ENCODE data around the gene SMO.
A peak's percentile ranks its signal among the peaks of the same experiment; 100 is the strongest.
"Not testable (repeated sequence)": the region's sequence is repeated elsewhere in the genome, so short reads cannot be mapped to it uniquely, and the experiment has no call there.

Gene SMO

DNA sequence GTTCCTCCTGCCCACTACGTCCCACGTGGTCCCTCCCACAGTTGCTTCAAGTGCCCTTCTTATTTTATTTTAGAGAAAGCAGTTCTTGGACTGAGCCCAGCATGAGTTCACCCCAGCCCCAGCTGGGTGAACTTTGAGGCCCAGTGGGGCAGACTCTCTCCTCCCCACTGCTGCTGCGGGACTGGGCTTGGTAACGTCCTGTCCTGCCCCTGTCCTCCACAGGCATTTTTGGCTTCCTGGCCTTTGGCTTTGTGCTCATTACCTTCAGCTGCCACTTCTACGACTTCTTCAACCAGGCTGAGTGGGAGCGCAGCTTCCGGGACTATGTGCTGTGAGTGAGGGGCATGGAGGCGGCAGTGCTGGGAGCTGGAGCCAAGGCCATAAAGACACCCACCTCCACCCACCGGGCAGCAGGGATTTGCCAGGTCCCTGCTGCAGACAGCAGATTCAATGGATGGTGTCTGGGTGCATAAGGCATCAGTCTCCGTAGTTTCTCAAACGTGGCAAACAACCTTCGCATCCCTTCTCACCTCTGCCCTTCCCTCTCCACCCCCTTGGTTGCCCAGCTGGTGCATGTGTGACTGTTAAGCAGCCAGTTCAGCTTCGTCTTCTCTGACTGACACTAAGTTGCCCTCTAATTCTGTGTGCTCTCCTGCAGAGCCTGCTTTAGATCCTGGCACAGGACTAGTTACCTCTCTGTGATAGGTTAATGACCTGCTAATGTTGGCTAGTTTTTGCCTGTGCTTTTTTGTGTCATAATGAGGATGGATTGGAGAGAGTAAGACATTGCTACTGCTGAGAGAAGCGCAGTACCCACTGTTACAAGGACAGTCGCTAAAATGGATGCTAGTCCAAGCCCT lies 20.9 kb downstream of the SMO start:
- TF ChIP-seq, protein P1, sequence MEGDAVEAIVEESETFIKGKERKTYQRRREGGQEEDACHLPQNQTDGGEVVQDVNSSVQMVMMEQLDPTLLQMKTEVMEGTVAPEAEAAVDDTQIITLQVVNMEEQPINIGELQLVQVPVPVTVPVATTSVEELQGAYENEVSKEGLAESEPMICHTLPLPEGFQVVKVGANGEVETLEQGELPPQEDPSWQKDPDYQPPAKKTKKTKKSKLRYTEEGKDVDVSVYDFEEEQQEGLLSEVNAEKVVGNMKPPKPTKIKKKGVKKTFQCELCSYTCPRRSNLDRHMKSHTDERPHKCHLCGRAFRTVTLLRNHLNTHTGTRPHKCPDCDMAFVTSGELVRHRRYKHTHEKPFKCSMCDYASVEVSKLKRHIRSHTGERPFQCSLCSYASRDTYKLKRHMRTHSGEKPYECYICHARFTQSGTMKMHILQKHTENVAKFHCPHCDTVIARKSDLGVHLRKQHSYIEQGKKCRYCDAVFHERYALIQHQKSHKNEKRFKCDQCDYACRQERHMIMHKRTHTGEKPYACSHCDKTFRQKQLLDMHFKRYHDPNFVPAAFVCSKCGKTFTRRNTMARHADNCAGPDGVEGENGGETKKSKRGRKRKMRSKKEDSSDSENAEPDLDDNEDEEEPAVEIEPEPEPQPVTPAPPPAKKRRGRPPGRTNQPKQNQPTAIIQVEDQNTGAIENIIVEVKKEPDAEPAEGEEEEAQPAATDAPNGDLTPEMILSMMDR (IDR thresholded peaks at IDR 0.05; ENCODE audit: borderline replicate concordance, insufficient read depth, low read depth, low read length) = no peak
- no peak overlapping the region for H3K4me3 ChIP-seq (ENCODE audit: low read depth, low read length)

DNA sequence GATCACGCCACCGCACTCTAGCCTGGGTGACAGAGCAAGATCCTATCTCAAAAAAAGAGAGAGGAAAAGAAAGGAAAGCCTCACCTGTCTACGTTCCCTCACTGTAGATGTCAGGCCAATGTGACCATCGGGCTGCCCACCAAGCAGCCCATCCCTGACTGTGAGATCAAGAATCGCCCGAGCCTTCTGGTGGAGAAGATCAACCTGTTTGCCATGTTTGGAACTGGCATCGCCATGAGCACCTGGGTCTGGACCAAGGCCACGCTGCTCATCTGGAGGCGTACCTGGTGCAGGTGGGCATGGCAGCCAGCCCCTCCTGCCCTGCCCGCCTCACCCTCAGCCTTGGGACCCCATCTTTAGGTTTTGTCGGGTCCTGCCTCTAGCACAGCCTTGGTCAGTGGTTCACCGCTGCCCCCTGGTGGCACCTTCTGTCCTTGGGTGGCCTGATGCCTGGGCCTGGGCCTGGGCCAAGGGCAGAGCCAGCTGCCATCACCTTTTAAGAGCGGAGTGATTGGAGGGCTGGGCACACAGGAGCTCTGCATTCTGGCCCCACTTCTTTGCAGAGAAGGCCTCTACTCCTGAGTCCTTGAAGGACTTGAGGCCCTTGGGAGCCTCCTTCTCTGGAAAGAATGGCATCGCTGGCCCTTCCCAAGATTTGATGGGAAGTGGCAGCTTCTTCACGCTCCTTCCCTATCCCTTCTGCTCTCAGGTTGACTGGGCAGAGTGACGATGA lies 22.0 kb downstream of the SMO start:
- TF ChIP-seq, protein P1 (IDR thresholded peaks at IDR 0.05; ENCODE audit: borderline replicate concordance, insufficient read depth, low read depth, low read length) = peak; percentile 88
- H3K4me3 ChIP-seq (ENCODE audit: low read depth, low read length) = no peak overlapping the region

DNA sequence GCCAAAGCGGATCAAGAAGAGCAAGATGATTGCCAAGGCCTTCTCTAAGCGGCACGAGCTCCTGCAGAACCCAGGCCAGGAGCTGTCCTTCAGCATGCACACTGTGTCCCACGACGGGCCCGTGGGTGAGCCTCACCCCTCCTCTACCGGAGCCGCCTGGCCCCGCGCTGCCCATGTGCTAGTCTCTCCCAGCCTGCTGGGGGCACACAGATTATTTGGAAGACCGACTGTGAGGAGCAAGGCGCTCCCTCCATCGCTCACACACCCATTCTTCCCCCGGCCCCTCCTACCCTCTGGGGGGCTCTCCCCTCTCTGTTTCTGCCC lies 22.5 kb downstream of the SMO start:
- H3K4me3 ChIP-seq (ENCODE audit: low read depth, low read length) = no peak overlapping the region
- TF ChIP-seq, protein P1 (IDR thresholded peaks at IDR 0.05; ENCODE audit: borderline replicate concordance, insufficient read depth, low read depth, low read length) = no peak

DNA sequence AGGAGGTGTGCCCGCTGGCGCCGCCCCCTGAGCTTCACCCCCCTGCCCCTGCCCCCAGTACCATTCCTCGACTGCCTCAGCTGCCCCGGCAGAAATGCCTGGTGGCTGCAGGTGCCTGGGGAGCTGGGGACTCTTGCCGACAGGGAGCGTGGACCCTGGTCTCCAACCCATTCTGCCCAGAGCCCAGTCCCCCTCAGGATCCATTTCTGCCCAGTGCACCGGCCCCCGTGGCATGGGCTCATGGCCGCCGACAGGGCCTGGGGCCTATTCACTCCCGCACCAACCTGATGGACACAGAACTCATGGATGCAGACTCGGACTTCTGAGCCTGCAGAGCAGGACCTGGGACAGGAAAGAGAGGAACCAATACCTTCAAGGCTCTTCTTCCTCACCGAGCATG lies 23.7 kb downstream of the SMO start:
- no peak overlapping the region for H3K4me3 ChIP-seq (ENCODE audit: low read depth, low read length)
- TF ChIP-seq, protein P1 (IDR thresholded peaks at IDR 0.05; ENCODE audit: borderline replicate concordance, insufficient read depth, low read depth, low read length) = no peak

DNA sequence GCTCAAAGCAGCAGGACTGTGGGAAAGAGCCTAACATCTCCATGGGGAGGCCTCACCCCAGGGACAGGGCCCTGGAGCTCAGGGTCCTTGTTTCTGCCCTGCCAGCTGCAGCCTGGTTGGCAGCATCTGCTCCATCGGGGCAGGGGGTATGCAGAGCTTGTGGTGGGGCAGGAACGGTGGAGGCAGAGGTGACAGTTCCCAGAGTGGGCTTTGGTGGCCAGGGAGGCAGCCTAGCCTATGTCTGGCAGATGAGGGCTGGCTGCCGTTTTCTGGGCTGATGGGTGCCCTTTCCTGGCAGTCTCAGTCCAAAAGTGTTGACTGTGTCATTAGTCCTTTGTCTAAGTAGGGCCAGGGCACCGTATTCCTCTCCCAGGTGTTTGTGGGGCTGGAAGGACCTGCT lies 24.2 kb downstream of the SMO start:
- TF ChIP-seq, protein P1 (IDR thresholded peaks at IDR 0.05; ENCODE audit: borderline replicate concordance, insufficient read depth, low read depth, low read length) = no peak

DNA sequence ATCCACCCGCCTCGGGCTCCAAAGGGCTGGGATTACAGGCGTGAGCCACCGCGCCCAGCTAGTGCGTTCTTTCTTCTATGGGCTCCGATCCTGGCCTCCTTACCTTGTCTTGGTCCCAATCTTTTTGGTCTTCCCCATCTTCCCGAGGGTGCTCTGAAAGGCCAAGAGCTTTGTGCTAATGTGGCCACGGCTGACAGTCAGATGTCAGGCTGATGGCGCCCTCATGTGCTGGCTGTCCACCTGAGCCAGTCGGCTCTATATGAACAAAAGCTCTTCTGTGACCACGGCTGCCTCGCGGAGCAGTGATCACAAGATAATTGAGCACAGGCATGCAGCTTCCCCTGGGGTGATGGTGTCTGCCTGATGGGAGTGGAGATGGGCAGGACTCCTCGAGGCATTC lies 25.4 kb downstream of the SMO start:
- TF ChIP-seq, protein P1 (IDR thresholded peaks at IDR 0.05; ENCODE audit: borderline replicate concordance, insufficient read depth, low read depth, low read length) = peak; percentile 39; the same call in 1 of the 2 replicates
- H3K4me3 ChIP-seq (ENCODE audit: low read depth, low read length) = no peak overlapping the region

More for the DNA sequence above, 24.2 kb downstream of the SMO start:
- no peak overlapping the region for H3K4me3 ChIP-seq (ENCODE audit: low read depth, low read length)

DNA sequence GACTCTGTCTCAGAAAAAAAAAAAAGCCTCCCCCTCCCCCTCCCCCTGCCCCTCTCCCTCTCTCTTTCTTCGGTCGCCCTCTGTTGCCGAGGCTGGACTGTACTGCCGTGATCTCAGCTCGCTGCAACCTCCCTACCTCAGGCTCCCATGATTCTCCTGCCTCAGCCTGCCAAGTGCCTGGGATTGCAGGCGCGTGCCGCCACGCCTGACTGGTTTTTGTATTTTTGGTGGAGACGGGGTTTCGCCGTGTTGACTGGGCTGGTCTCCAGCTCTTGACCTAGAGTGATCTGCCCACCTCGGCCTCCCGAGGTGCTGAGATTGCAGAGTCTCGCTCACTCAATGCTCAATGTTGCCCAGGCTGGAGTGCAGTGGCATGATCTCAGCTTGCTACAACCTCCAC lies 27.3 kb downstream of the SMO start:
- H3K4me3 ChIP-seq (ENCODE audit: low read depth, low read length) = not testable (repeated sequence)

DNA sequence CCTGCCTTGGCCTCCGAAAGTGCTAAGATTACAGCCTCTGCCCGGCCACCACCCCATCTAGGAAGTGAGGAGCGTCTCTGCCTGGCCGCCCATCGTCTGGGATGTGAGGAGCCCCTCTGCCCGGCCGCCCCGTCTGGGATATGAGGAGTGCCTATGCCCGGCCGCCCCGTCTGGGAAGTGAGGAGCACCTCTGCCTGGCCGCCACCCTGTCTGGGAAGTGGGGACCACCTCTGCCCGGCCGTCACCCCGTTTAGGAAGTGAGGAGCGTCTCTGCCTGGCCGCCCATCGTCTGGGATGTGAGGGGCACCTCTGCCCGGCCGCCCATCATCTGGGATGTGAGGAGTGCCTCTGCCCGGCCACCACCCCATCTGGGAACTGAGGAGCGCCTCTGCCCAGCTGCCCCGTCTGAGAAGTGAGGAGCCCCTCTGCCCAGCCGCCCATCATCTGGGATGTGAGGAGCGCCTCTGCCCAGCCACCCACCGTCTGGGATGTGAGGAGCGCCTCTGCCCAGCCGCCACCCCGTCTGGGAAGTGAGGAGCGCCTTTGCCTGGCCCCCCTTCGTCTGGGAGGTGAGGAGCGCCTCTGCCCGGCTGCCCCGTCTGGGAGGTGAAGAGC lies 27.8 kb downstream of the SMO start:
- H3K4me3 ChIP-seq (ENCODE audit: low read depth, low read length) = not testable (repeated sequence)

DNA sequence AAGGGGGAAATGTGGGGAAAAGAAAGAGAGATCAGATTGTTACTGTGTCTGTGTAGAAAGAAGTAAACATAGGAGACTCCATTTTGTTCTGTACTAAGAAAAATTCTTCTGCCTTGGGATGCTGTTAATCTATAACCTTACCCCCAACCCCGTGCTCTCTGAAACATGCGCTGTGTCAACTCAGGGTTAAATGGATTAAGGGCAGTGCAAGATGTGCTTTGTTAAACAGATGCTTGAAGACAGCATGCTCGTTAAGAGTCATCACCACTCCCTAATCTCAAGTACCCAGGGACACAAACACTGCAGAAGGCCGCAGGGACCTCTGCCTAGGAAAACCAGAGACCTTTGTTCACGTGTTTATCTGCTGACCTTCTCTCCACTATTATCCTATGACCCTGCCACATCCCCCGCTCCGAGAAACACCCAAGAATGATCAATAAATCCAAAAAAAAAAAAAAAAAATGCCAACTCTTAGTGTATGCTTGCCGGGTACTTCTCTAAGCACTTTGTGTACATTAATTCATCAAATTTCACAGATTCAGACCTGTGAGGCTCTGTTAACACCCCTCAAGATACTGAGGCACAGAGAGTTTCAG lies 28.5 kb downstream of the SMO start:
- not testable (repeated sequence) for H3K4me3 ChIP-seq (ENCODE audit: low read depth, low read length)
